ENCODE results near the gene CREB3. TPM values are rescaled to one million over a fixed set of nuclear protein-coding genes. Genes with fewer than 3 reads are reported as not detected.
A peak's percentile ranks its signal among the peaks of the same experiment; 100 is the strongest.

CREB3 gene
- total RNA-seq, 2 donors from 2014 or later, result 23.9 to 40.3 TPM

- Mint-ChIP-seq H3K9me3 (no peaks in the 10 kb centered on the region), H3K4me3 (no peak overlapping the region), H3K36me3 (ENCODE audit: low read depth) (peaks cover 77% of the 10 kb centered on the region), H3K27ac (peak overlapping the region; percentile 29), H3K4me1 (peaks cover 41% of the 10 kb centered on the region), H3K27me3 (no peaks in the 10 kb centered on the region)
- no peak for ATAC-seq (replicated peaks)
These were observed 11.5 kb downstream of the CREB3 start for GRCh38 chr9:35743880-35744518.

GRCh38 chr9:35745569-35745968 is 13.1 kb downstream of the CREB3 start:
- Mint-ChIP-seq H3K27me3 (no peaks in the 10 kb centered on the region), H3K4me3 (peak overlapping the region; percentile 92), H3K27ac (peak overlapping the region; percentile 31), H3K9me3 (no peaks in the 10 kb centered on the region), H3K36me3 (ENCODE audit: low read depth) (peaks cover 73% of the 10 kb centered on the region), H3K4me1 (peaks cover 47% of the 10 kb centered on the region)
- no peak for ATAC-seq (replicated peaks)

- Mint-ChIP-seq H3K27me3 (no peaks in the 10 kb centered on the region), H3K4me1 (peaks cover 46% of the 10 kb centered on the region)
- no peak for ATAC-seq (replicated peaks)
These were observed 14.1 kb downstream of the CREB3 start for GRCh38 chr9:35746583-35746982.

GRCh38 chr9:35748242-35748857 is 15.9 kb downstream of the CREB3 start:
- Mint-ChIP-seq H3K4me1 (peaks cover 40% of the 10 kb centered on the region), H3K27ac (peak overlapping the region; percentile 83), H3K4me3 (peak overlapping the region; percentile 92), H3K36me3 (ENCODE audit: low read depth) (peaks cover 66% of the 10 kb centered on the region), H3K9me3 (no peaks in the 10 kb centered on the region), H3K27me3 (no peaks in the 10 kb centered on the region)
- ATAC-seq (replicated peaks), result no peak

More at GRCh38 chr9:35746583-35746982, 14.1 kb downstream of the CREB3 start:
- peaks cover 69% of the 10 kb centered on the region for H3K36me3 Mint-ChIP-seq (ENCODE audit: low read depth)
- peak overlapping the region; percentile 83 for H3K27ac Mint-ChIP-seq
- peak overlapping the region; percentile 92 for H3K4me3 Mint-ChIP-seq
- no peaks in the 10 kb centered on the region for H3K9me3 Mint-ChIP-seq

GRCh38 chr9:35748858-35749514 is 16.5 kb downstream of the CREB3 start, which contains the start of the genes GBA2 and RGP1:
Gene GBA2, minus strand, starts transcription at chr9:35749228. Its CDS starts 524 bp downstream, at chr9:35748704.
Gene RGP1, plus strand, starts transcription at chr9:35749287. Its CDS starts 469 bp downstream, at chr9:35749756.
- ATAC-seq (replicated peaks), result peak; percentile 90
- no peaks in the 10 kb centered on the region for H3K27me3 Mint-ChIP-seq
- H3K36me3 Mint-ChIP-seq (ENCODE audit: low read depth), result peaks cover 66% of the 10 kb centered on the region
- peak within 1 kb of the TSS; percentile 91 for H3K27ac Mint-ChIP-seq
- peak within 1 kb of the TSS; percentile 92 for H3K4me3 Mint-ChIP-seq
- H3K4me1 Mint-ChIP-seq, result peaks cover 39% of the 10 kb centered on the region
- no peaks in the 10 kb centered on the region for H3K9me3 Mint-ChIP-seq

GRCh38 chr9:35749515-35750255 is 17.2 kb downstream of the CREB3 start:
- Mint-ChIP-seq H3K9me3 (no peaks in the 10 kb centered on the region), H3K27me3 (no peaks in the 10 kb centered on the region), H3K36me3 (ENCODE audit: low read depth) (peaks cover 63% of the 10 kb centered on the region), H3K27ac (peak overlapping the region; percentile 91), H3K4me1 (peaks cover 39% of the 10 kb centered on the region), H3K4me3 (peak overlapping the region; percentile 92)
- ATAC-seq (replicated peaks), result peak; percentile 56

- Mint-ChIP-seq H3K4me3 (peak overlapping the region; percentile 92), H3K36me3 (ENCODE audit: low read depth) (peaks cover 60% of the 10 kb centered on the region), H3K4me1 (peaks cover 39% of the 10 kb centered on the region)
These were observed 17.7 kb downstream of the CREB3 start for GRCh38 chr9:35750256-35750531.

GRCh38 chr9:35753466-35753865 is 21.0 kb downstream of the CREB3 start:
- no peaks in the 10 kb centered on the region for H3K9me3 Mint-ChIP-seq
- H3K27ac Mint-ChIP-seq, result peak overlapping the region; percentile 18
- peaks cover 52% of the 10 kb centered on the region for H3K36me3 Mint-ChIP-seq (ENCODE audit: low read depth)
- ATAC-seq (replicated peaks), result no peak
- H3K4me3 Mint-ChIP-seq, result no peak overlapping the region
- H3K4me1 Mint-ChIP-seq, result peaks cover 20% of the 10 kb centered on the region
- H3K27me3 Mint-ChIP-seq, result no peaks in the 10 kb centered on the region

More at GRCh38 chr9:35750256-35750531, 17.7 kb downstream of the CREB3 start:
- H3K9me3 Mint-ChIP-seq, result no peaks in the 10 kb centered on the region
- peak overlapping the region; percentile 91 for H3K27ac Mint-ChIP-seq
- ATAC-seq (replicated peaks), result no peak
- no peaks in the 10 kb centered on the region for H3K27me3 Mint-ChIP-seq

- Mint-ChIP-seq H3K4me3 (no peak within 1 kb of the TSS), H3K4me1 (peaks cover 26% of the 10 kb centered on the region), H3K27me3 (no peaks in the 10 kb centered on the region), H3K9me3 (no peaks in the 10 kb centered on the region), H3K36me3 (ENCODE audit: low read depth) (peaks cover 57% of the 10 kb centered on the region), H3K27ac (peak within 1 kb of the TSS; percentile 18)
- ATAC-seq (replicated peaks), result no peak
These were observed 21.8 kb downstream of the CREB3 start, which contains the start of gene MSMP for GRCh38 chr9:35754264-35754663. Gene MSMP, minus strand, starts transcription at chr9:35754276. Its CDS starts 147 bp downstream, at chr9:35754129.

GRCh38 chr9:35755071-35755470 is 22.6 kb downstream of the CREB3 start:
- H3K27me3 Mint-ChIP-seq, result no peaks in the 10 kb centered on the region
- no peaks in the 10 kb centered on the region for H3K9me3 Mint-ChIP-seq
- no peak overlapping the region for H3K27ac Mint-ChIP-seq
- peaks cover 21% of the 10 kb centered on the region for H3K4me1 Mint-ChIP-seq
- no peak overlapping the region for H3K4me3 Mint-ChIP-seq
- no peak for ATAC-seq (replicated peaks)
- peaks cover 56% of the 10 kb centered on the region for H3K36me3 Mint-ChIP-seq (ENCODE audit: low read depth)

GRCh38 chr9:35756275-35757225 is 24.1 kb downstream of the CREB3 start:
- peaks cover 60% of the 10 kb centered on the region for H3K36me3 Mint-ChIP-seq (ENCODE audit: low read depth)
- peak overlapping the region; percentile 98 for H3K4me3 Mint-ChIP-seq
- H3K9me3 Mint-ChIP-seq, result no peaks in the 10 kb centered on the region
- ATAC-seq (replicated peaks), result peak; percentile 85
- peak overlapping the region; percentile 97 for H3K27ac Mint-ChIP-seq
- H3K27me3 Mint-ChIP-seq, result no peaks in the 10 kb centered on the region
- H3K4me1 Mint-ChIP-seq, result peaks cover 26% of the 10 kb centered on the region

- Mint-ChIP-seq H3K27ac (peak overlapping the region; percentile 97), H3K27me3 (no peaks in the 10 kb centered on the region), H3K4me1 (peaks cover 23% of the 10 kb centered on the region), H3K36me3 (ENCODE audit: low read depth) (peaks cover 55% of the 10 kb centered on the region), H3K4me3 (peak overlapping the region; percentile 98), H3K9me3 (no peaks in the 10 kb centered on the region)
- ATAC-seq (replicated peaks), result peak; percentile 68
These were observed 24.9 kb downstream of the CREB3 start for GRCh38 chr9:35757226-35757891.

- no peaks in the 10 kb centered on the region for H3K9me3 Mint-ChIP-seq
- H3K4me3 Mint-ChIP-seq, result peak overlapping the region; percentile 98
- H3K36me3 Mint-ChIP-seq (ENCODE audit: low read depth), result peaks cover 50% of the 10 kb centered on the region
- H3K4me1 Mint-ChIP-seq, result peaks cover 21% of the 10 kb centered on the region
- no peaks in the 10 kb centered on the region for H3K27me3 Mint-ChIP-seq
- ATAC-seq (replicated peaks), result no peak
- peak overlapping the region; percentile 97 for H3K27ac Mint-ChIP-seq
These were observed 25.4 kb downstream of the CREB3 start for GRCh38 chr9:35757892-35758275.
